GM12878 (cell line): Measurements from ENCODE around the gene PIP5K1A. TPM values are rescaled to one million over a fixed set of nuclear protein-coding genes. Genes with fewer than 3 reads are reported as not detected.

Experiments used
- BACH1 ChIP-seq: fragments of 450-650 bp; IDR thresholded peaks from 2 replicates; pipeline ENCODE4 v1.6.1; 2017; ENCODE audit warnings: mild to moderate bottlenecking, borderline replicate concordance
- EP300 ChIP-seq, 2 experiments: fragments of 150-350 bp in 1 of 2; IDR thresholded peaks; 2 replicates each; pipeline ENCODE4 v1.6.1; 2011 to 2012; ENCODE audit warnings: low read depth in 2 of 2, low read length in 2 of 2, borderline replicate concordance in 1 of 2, improper control_type of control experiment in 1 of 2, inconsistent platforms in 1 of 2; ENCODE audit not compliant: control insufficient read depth in 1 of 2
- ESRRA ChIP-seq: IDR thresholded peaks from 2 replicates; pipeline ENCODE4 v1.6.1; 2012; ENCODE audit warnings: mild to moderate bottlenecking, low read length, improper control_type of control experiment
- ETV6 ChIP-seq, 2 experiments: fragments of 450-650 bp in 1 of 2; IDR thresholded peaks in 1 of 2; conservative IDR thresholded peaks in 1 of 2; 2 replicates each; pipeline ENCODE4 v1.6.1; 2014; ENCODE audit warnings: antibody characterized with exemption in 1 of 2, borderline replicate concordance in 1 of 2, low read depth in 1 of 2, mild to moderate bottlenecking in 1 of 2, moderate library complexity in 1 of 2
- FOXK2 ChIP-seq: fragments of 450-650 bp; IDR thresholded peaks from 2 replicates; pipeline ENCODE4 v1.6.1; 2017; ENCODE audit warnings: mild to moderate bottlenecking, moderate library complexity
- GATAD2B ChIP-seq: fragments of 450-650 bp; conservative IDR thresholded peaks from 2 replicates; pipeline ENCODE4 v1.6.1; 2017; ENCODE audit warnings: low read depth, mild to moderate bottlenecking, moderate library complexity
- IRF3 ChIP-seq: fragments of 450-650 bp; IDR thresholded peaks from 2 replicates; pipeline ENCODE4 v1.6.1; 2014; ENCODE audit warnings: mild to moderate bottlenecking
- JUND ChIP-seq: IDR thresholded peaks from 2 replicates; pipeline ENCODE4 v1.6.1; 2012; ENCODE audit warnings: low read depth, mild to moderate bottlenecking, low read length, improper control_type of control experiment, moderate library complexity
- MLLT1 ChIP-seq: fragments of 450-650 bp; IDR thresholded peaks from 2 replicates; pipeline ENCODE4 v1.6.1; 2016; ENCODE audit warnings: mild to moderate bottlenecking
- MYB ChIP-seq: fragments of 150-350 bp; IDR thresholded peaks from 2 replicates; pipeline ENCODE4 v1.6.1; 2014; ENCODE audit warnings: mild to moderate bottlenecking, low read depth, low read length, borderline replicate concordance
- PBX3 ChIP-seq: IDR thresholded peaks from 2 replicates; pipeline ENCODE4 v1.6.1; 2011; ENCODE audit warnings: mild to moderate bottlenecking, low read depth, low read length, moderate library complexity; ENCODE audit not compliant: insufficient replicate concordance
- PRDM15 ChIP-seq: fragments of 450-650 bp; formaldehyde crosslinking; IDR thresholded peaks from 2 replicates; pipeline ENCODE4 v1.4.0; 2020; ENCODE audit warnings: mild to moderate bottlenecking, moderate library complexity
- SMAD1 ChIP-seq: fragments of 450-650 bp; IDR thresholded peaks from 2 replicates; pipeline ENCODE4 v1.6.1; 2018; ENCODE audit warnings: mild to moderate bottlenecking, low read depth; ENCODE audit not compliant: partially characterized antibody
- TBL1XR1 ChIP-seq: IDR thresholded peaks from 2 replicates; pipeline ENCODE4 v1.6.1; 2012; ENCODE audit warnings: low read depth, low read length, improper control_type of control experiment
- ZNF274 ChIP-seq: IDR thresholded peaks from one replicate; pipeline ENCODE4 v1.8.0; 2011; ENCODE audit not compliant: insufficient read length, insufficient read depth
- polyA plus RNA-seq, 11 experiments: library from polyadenylated mRNA; depleted of rRNA in 4 of 11; unstranded in 6 of 11; stranded (reverse) in 5 of 11; fragments of >200 nt; fragmentation: Nextera tagmentation in 4 of 11; fragmentation: Illumina TruSeq in 1 of 11; extraction: Ambion mirVana in 4 of 11; extraction: Trizol in 1 of 11; gene quantifications; 1 replicate in 1 of 11; 2 replicates in 10 of 11; pipeline versions ENCODE4 v1.2.1 to v1.2.3, GENCODE V29; 2011 to 2016; ENCODE audit warnings: inconsistent platforms in 2 of 11, missing spikeins in 2 of 11, low read depth in 1 of 11
- total RNA-seq, 4 experiments: library from RNA; depleted of rRNA in 3 of 4; stranded (reverse); fragments of >200 nt in 3 of 4; fragmentation: Illumina TruSeq in 1 of 4; extraction: Trizol in 1 of 4; gene quantifications; 2 replicates each; pipeline versions ENCODE4 v1.2.1 to v1.2.3, GENCODE V29; 2013 to 2021

The PIP5K1A gene
- total and polyA plus RNA-seq, 10 of the 15 experiments (the other 5 are each of a cell fraction or from before 2014, with no cell fraction given): 4.5 to 114 (median 51.5) TPM

- TF ChIP-seq ZNF274: no peak
- TF ChIP-seq ESRRA: no peak
- peak; percentile 100 for TF ChIP-seq MLLT1
- TF ChIP-seq FOXK2: 0 out of 2 replicates have a peak, but pooled peaks have one; percentile 42
- TF ChIP-seq SMAD1: peak; percentile 63
- no peak for TF ChIP-seq PBX3
- TF ChIP-seq MYB: peak; percentile 67; the same call in 1 of the 2 replicates
- TF ChIP-seq JUND: no peak
- TF ChIP-seq TBL1XR1: peak; percentile 44; the same call in 1 of the 2 replicates
- no peak for TF ChIP-seq IRF3
- peak; percentile 63; the same call in 1 of the 2 replicates for TF ChIP-seq GATAD2B
- no peak; a peak in 1 of 4 replicates for TF ChIP-seq EP300 (IDR thresholded peaks at IDR 0.05; ENCODE audit: borderline replicate concordance in 1 of 2, control insufficient read depth in 1 of 2, low read depth in 2 of 2, low read length in 2 of 2)
- no peak for TF ChIP-seq PRDM15 (CRISPR knock-in tag)
- TF ChIP-seq BACH1: peak; percentile 36; the same call in 1 of the 2 replicates
- no peak for TF ChIP-seq ETV6 (conservative IDR thresholded peaks at IDR 0.05 in 1 of 2, IDR thresholded peaks at IDR 0.05 in 1 of 2; ENCODE audit: borderline replicate concordance in 1 of 2, low read depth in 1 of 2)
Measured at GRCh38 chr1:151189637-151190445, 8.5 kb upstream of the PIP5K1A start, which contains the start of gene VPS72 (continued).
